Panc1 (cell line): Measurements from ENCODE around the gene OR10A6. TPM values are rescaled to one million over a fixed set of nuclear protein-coding genes. Genes with fewer than 3 reads are reported as not detected.

ENCODE experiments used
- ATAC-seq: fragments of 200-7000 bp; cut with Tn5 transposase; 2 replicates; pipeline ENCODE4 v1.9.1; 2020; ENCODE audit warnings: mild to moderate bottlenecking, moderate library complexity
- BruUV-seq: library from RNA; stranded (reverse); fragments of 400-500 nt; replicated peaks from 2 replicates; lab custom pipeline; 2021; lab: Mats Ljungman, UMichigan
- CTCF ChIA-PET: fragments of 300-600 bp; sonication (Branson Sonifier 250); formaldehyde crosslinking; loops from one replicate; lab custom pipeline; 2022; ENCODE audit warnings: antibody characterized with exemption; lab: Charles Lee
- POLR2A ChIA-PET: fragments of 300-600 bp; sonication (Branson Sonifier 250); formaldehyde crosslinking; loops from one replicate; lab custom pipeline; 2022; ENCODE audit warnings: antibody characterized with exemption; lab: Charles Lee
- DNase-seq: peaks from one replicate; pipeline ENCODE4 v3.0.0-alpha.2; 2010; ENCODE audit warnings: low read depth, low spot score
- H3K27ac ChIP-seq: 2 replicates; pipeline ENCODE4 v1.5.1; 2011; ENCODE audit warnings: mild to moderate bottlenecking, low read length, inconsistent platforms
- H3K27me3 ChIP-seq: fragments of 200-500 bp; sonication (Bioruptor generic); 2 replicates; pipeline ENCODE4 v1.6.0; 2014; ENCODE audit warnings: low read length, inconsistent platforms; ENCODE audit not compliant: control insufficient read depth, insufficient read depth
- H3K36me3 ChIP-seq: fragments of 200-500 bp; sonication (Bioruptor generic); 2 replicates; pipeline ENCODE4 v1.5.1; 2014; ENCODE audit warnings: inconsistent platforms, mild to moderate bottlenecking, low read length, moderate library complexity; ENCODE audit not compliant: control insufficient read depth, insufficient read depth
- H3K4me1 ChIP-seq: 2 replicates; pipeline ENCODE4 v1.5.1; 2011; ENCODE audit warnings: inconsistent platforms, mild to moderate bottlenecking, low read length, moderate library complexity; ENCODE audit not compliant: control insufficient read depth, insufficient read depth
- H3K4me3 ChIP-seq, 2 experiments: 2 replicates each; pipeline ENCODE4 v1.5.1; 2011 to 2012; ENCODE audit warnings: low read depth in 2 of 2, low read length in 2 of 2, mild to moderate bottlenecking in 2 of 2, inconsistent platforms in 1 of 2, moderate library complexity in 1 of 2
- H3K9me3 ChIP-seq: fragments of 200-500 bp; sonication (Bioruptor generic); 2 replicates; pipeline ENCODE4 v1.5.1; 2014; ENCODE audit warnings: low read depth, mild to moderate bottlenecking, inconsistent platforms, low read length, moderate library complexity; ENCODE audit not compliant: control insufficient read depth, insufficient read depth
- POLR2AphosphoS5 ChIP-seq: IDR thresholded peaks from 2 replicates; pipeline ENCODE4 v1.6.1; 2012; ENCODE audit warnings: mild to moderate bottlenecking, low read depth, low read length, moderate library complexity
- SIN3A ChIP-seq: IDR thresholded peaks from 2 replicates; pipeline ENCODE4 v1.6.1; 2012; ENCODE audit warnings: low read depth, mild to moderate bottlenecking, low read length, moderate library complexity, borderline replicate concordance; ENCODE audit not compliant: insufficient read depth
- TCF7L2 ChIP-seq: IDR thresholded peaks from 2 replicates; pipeline ENCODE4 v1.6.1; 2011; ENCODE audit warnings: mild to moderate bottlenecking, low read depth, low read length, inconsistent platforms
- in situ Hi-C: cut with HindIII; loops from 2 replicates; pipeline ENCODE4 v1.10.0; 2016; ENCODE audit warnings: low sequenced_read_pairs, low pct_unique_long_range_greater_than_20kb
- intact Hi-C: fragments of 100-400 bp; cut with micrococcal nuclease; formaldehyde crosslinking; loops from one replicate; pipeline ENCODE4 v1.10.0; 2022; ENCODE audit not compliant: unreplicated experiment
- total RNA-seq: library from RNA; stranded (reverse); gene quantifications from one replicate; pipeline ENCODE4 v1.2.1, GENCODE V29; 2021; ENCODE audit not compliant: unreplicated experiment
- TF ChIP-seq, protein P1 (sequence below), 2 experiments: IDR thresholded peaks; 2 replicates each; pipeline ENCODE4 v1.6.1; 2011 to 2012; ENCODE audit warnings: low read depth in 2 of 2, control low read depth in 1 of 2, low read length in 1 of 2, mild to moderate bottlenecking in 1 of 2, moderate library complexity in 1 of 2; ENCODE audit not compliant: insufficient read depth in 1 of 2
- TF ChIP-seq, protein P2 (sequence below): fragments of 450-650 bp; IDR thresholded peaks from 2 replicates; pipeline ENCODE4 v1.5.1; 2017; ENCODE audit warnings: mild to moderate bottlenecking

The OR10A6 gene
- total RNA-seq, 1 experiment from 2014 or later: not detected

DNA sequence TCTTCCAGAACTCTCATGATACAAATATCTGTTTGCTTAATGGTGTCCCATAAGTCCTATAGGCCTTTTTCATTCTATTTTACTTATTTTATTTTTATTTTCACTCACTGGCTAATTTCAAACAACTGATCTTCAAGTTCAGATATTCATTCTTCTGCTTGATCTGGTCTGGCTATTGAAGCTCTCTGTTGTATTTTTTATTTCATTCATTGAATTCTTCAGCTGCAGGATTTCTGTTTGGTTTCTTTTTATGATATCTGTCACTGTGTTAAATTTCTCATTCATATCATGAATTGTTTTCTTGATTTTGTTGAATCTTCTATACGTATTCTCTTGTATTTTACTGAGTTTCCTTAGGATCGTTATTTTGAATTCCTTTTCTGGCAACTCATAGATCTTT lies 13.1 kb upstream of the OR10A6 start:
- intact Hi-C loops: no loop called here
- H3K4me3 ChIP-seq: no peak overlapping the region
- H3K4me1 ChIP-seq: no peaks in the 10 kb centered on the region
- no peaks in the 10 kb centered on the region for H3K36me3 ChIP-seq
- ChIA-PET CTCF (no interaction called here), POLR2A (no interaction called here)
- no peak for ATAC-seq
- H3K27ac ChIP-seq: no peak overlapping the region
- no TSS peak for BruUV-seq
- in situ Hi-C loops: no loop called here
- DNase-seq: no peak
- TF ChIP-seq TCF7L2 (no peak), POLR2AphosphoS5 (no peak), SIN3A (no peak)
- TF ChIP-seq, protein P1, sequence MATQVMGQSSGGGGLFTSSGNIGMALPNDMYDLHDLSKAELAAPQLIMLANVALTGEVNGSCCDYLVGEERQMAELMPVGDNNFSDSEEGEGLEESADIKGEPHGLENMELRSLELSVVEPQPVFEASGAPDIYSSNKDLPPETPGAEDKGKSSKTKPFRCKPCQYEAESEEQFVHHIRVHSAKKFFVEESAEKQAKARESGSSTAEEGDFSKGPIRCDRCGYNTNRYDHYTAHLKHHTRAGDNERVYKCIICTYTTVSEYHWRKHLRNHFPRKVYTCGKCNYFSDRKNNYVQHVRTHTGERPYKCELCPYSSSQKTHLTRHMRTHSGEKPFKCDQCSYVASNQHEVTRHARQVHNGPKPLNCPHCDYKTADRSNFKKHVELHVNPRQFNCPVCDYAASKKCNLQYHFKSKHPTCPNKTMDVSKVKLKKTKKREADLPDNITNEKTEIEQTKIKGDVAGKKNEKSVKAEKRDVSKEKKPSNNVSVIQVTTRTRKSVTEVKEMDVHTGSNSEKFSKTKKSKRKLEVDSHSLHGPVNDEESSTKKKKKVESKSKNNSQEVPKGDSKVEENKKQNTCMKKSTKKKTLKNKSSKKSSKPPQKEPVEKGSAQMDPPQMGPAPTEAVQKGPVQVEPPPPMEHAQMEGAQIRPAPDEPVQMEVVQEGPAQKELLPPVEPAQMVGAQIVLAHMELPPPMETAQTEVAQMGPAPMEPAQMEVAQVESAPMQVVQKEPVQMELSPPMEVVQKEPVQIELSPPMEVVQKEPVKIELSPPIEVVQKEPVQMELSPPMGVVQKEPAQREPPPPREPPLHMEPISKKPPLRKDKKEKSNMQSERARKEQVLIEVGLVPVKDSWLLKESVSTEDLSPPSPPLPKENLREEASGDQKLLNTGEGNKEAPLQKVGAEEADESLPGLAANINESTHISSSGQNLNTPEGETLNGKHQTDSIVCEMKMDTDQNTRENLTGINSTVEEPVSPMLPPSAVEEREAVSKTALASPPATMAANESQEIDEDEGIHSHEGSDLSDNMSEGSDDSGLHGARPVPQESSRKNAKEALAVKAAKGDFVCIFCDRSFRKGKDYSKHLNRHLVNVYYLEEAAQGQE (IDR thresholded peaks at IDR 0.05; ENCODE audit: insufficient read depth in 1 of 2, low read depth in 2 of 2, low read length in 1 of 2): no peak
- TF ChIP-seq, protein P2, sequence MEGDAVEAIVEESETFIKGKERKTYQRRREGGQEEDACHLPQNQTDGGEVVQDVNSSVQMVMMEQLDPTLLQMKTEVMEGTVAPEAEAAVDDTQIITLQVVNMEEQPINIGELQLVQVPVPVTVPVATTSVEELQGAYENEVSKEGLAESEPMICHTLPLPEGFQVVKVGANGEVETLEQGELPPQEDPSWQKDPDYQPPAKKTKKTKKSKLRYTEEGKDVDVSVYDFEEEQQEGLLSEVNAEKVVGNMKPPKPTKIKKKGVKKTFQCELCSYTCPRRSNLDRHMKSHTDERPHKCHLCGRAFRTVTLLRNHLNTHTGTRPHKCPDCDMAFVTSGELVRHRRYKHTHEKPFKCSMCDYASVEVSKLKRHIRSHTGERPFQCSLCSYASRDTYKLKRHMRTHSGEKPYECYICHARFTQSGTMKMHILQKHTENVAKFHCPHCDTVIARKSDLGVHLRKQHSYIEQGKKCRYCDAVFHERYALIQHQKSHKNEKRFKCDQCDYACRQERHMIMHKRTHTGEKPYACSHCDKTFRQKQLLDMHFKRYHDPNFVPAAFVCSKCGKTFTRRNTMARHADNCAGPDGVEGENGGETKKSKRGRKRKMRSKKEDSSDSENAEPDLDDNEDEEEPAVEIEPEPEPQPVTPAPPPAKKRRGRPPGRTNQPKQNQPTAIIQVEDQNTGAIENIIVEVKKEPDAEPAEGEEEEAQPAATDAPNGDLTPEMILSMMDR: no peak
- peaks cover under 1% of the 10 kb centered on the region; the same call in 1 of the 2 replicates for H3K27me3 ChIP-seq
- H3K9me3 ChIP-seq: peaks cover 10% of the 10 kb centered on the region; the same call in 1 of the 2 replicates

DNA sequence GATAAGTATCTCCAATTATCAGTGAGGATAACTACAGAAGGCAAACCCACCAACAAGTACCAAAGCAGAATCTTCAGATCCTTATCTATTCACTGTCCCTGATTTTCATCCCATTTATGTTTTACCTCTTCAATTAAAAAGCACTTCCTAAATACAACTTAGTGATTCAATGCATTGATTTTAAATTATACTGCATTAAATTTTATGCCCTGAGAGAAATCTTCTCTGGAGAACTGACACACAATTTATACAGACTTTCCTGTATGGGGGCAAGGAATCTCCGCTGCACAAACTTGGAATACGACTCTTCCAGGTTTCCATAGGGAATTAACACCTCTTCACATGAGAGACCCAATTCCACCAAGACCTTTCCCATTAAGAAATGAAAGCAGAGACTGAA lies 10.5 kb upstream of the OR10A6 start, which contains the start of gene OR10A3:
Gene OR10A3 (minus strand): TSS at position 101 of the 400 bp plus-strand sequence. CDS start 2,188 bp downstream, outside the sequence.
- ChIA-PET CTCF (no interaction called here), POLR2A (no interaction called here)
- H3K4me3 ChIP-seq: no peak within 1 kb of the TSS
- no peaks in the 10 kb centered on the region; the same call in 1 of the 2 replicates for H3K27me3 ChIP-seq
- TF ChIP-seq POLR2AphosphoS5: no peak
- no peak within 1 kb of the TSS for H3K27ac ChIP-seq
- no peaks in the 10 kb centered on the region for H3K36me3 ChIP-seq
- no peak for ATAC-seq
- BruUV-seq: no TSS peak
- H3K9me3 ChIP-seq: peaks cover 10% of the 10 kb centered on the region; the same call in 1 of the 2 replicates
- H3K4me1 ChIP-seq: no peaks in the 10 kb centered on the region
- intact Hi-C loops (no loop called here), in situ Hi-C loops (no loop called here)
- no peak for DNase-seq

DNA sequence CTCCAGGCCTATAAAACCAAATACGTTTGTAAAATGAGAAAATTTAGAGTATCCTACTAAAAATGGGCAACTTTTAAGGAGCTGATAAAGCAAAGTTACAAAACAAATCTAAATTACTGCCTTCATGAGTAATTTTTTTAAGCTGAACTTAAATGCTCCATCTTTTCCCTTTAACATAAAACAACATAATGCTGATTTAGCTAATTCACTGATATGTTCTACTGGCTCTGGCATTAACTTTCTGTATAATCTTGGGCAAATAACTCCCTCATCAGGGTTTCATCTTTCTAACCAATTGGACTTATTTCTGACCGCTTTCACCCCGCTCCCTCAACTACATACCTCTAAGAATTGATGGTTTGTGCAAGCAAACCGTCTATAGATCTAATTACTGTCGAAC lies 10.1 kb upstream of the OR10A6 start:
- in situ Hi-C loops: no loop called here
- Histone ChIP-seq H3K27me3 (no peaks in the 10 kb centered on the region; the same call in 1 of the 2 replicates), H3K27ac (no peak overlapping the region), H3K36me3 (no peaks in the 10 kb centered on the region), H3K4me1 (no peaks in the 10 kb centered on the region), H3K9me3 (peaks cover 10% of the 10 kb centered on the region; the same call in 1 of the 2 replicates), H3K4me3 (no peak overlapping the region)
- no peak for ATAC-seq
- ChIA-PET POLR2A (no interaction called here), CTCF (no interaction called here)
- DNase-seq: no peak
- no TSS peak for BruUV-seq
- TF ChIP-seq, protein P1 (IDR thresholded peaks at IDR 0.05; ENCODE audit: insufficient read depth in 1 of 2, low read depth in 2 of 2, low read length in 1 of 2): no peak
- TF ChIP-seq, protein P2: no peak
- no peak for TF ChIP-seq SIN3A
- no peak for TF ChIP-seq TCF7L2
- TF ChIP-seq POLR2AphosphoS5: no peak
- intact Hi-C loops: no loop called here
